ENCODE results near the gene ZC3H10.

- no peak for TF ChIP-seq SP1 (IDR thresholded peaks at IDR 0.05)
- no peak for TF ChIP-seq FOXK2 (IDR thresholded peaks at IDR 0.05)
- TF ChIP-seq, protein P1, sequence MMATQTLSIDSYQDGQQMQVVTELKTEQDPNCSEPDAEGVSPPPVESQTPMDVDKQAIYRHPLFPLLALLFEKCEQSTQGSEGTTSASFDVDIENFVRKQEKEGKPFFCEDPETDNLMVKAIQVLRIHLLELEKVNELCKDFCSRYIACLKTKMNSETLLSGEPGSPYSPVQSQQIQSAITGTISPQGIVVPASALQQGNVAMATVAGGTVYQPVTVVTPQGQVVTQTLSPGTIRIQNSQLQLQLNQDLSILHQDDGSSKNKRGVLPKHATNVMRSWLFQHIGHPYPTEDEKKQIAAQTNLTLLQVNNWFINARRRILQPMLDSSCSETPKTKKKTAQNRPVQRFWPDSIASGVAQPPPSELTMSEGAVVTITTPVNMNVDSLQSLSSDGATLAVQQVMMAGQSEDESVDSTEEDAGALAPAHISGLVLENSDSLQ (IDR thresholded peaks at IDR 0.05), result no peak; the same call in 1 of the 2 replicates
- no peak for TF ChIP-seq BHLHE40 (IDR thresholded peaks at IDR 0.05; ENCODE audit: borderline replicate concordance)
- TF ChIP-seq HDGF (IDR thresholded peaks at IDR 0.05; ENCODE audit: borderline replicate concordance), result no peak
- no peak for TF ChIP-seq TARDBP (IDR thresholded peaks at IDR 0.05)
- TF ChIP-seq FOXM1 (IDR thresholded peaks at IDR 0.05; ENCODE audit: borderline replicate concordance), result no peak
- TF ChIP-seq FOXA1 (IDR thresholded peaks at IDR 0.05), result no peak
- no peak for TF ChIP-seq LEF1 (IDR thresholded peaks at IDR 0.05; ENCODE audit: borderline replicate concordance)
- no peak for TF ChIP-seq NFRKB (IDR thresholded peaks at IDR 0.05)
- no peak for TF ChIP-seq ELF4 (IDR thresholded peaks at IDR 0.05)
- no peak for TF ChIP-seq ARNT (IDR thresholded peaks at IDR 0.05)
- no peak for TF ChIP-seq ZNF384 (IDR thresholded peaks at IDR 0.05)
- TF ChIP-seq SUZ12 (IDR thresholded peaks at IDR 0.05), result no peak
Measured at GRCh38 chr12:56105609-56105902, 12.5 kb upstream of the ZC3H10 start.

Data from HEK293T (cell line).